B cell (primary cell): ENCODE measurements around the gene IGFL2. TPM values are rescaled to one million over a fixed set of nuclear protein-coding genes. Genes with fewer than 3 reads are reported as not detected.
"Not testable (repeated sequence)": the region's sequence is repeated elsewhere in the genome, so short reads cannot be mapped to it uniquely, and the experiment has no call there.

ENCODE experiments used
- ATAC-seq: fragments of 200-7000 bp; cut with Tn5 transposase; one replicate; pipeline ENCODE4 v1.10.0; 2021; ENCODE audit warnings: low read depth, mild to moderate bottlenecking, moderate number of reproducible peaks, moderate library complexity
- CTCF ChIA-PET: fragments of 350-600 bp; sonication (Branson Sonifier 250); formaldehyde crosslinking; loops from one replicate; lab custom pipeline; 2021; ENCODE audit warnings: antibody characterized with exemption, inconsistent platforms; lab: Charles Lee
- POLR2A ChIA-PET: fragments of 350-600 bp; sonication (Branson Sonifier 250); formaldehyde crosslinking; loops from one replicate; lab custom pipeline; 2021; ENCODE audit warnings: antibody characterized with exemption; lab: Charles Lee
- DNase-seq: peaks from one replicate; pipeline ENCODE4 v3.0.0; 2013
- H2AFZ ChIP-seq: 2 replicates; pipeline ENCODE4 v1.6.1; 2012; ENCODE audit warnings: mild to moderate bottlenecking, low read depth, low read length; ENCODE audit not compliant: insufficient read depth, poor library complexity, severe bottlenecking
- H3K27ac ChIP-seq, 2 donors: 1 replicate in 1 of 2; 2 replicates in 1 of 2; pipeline ENCODE4 v1.5.1; 2012 to 2013; ENCODE audit warnings: low read length in 2 of 2, mild to moderate bottlenecking in 2 of 2, moderate library complexity in 1 of 2
- H3K27me3 ChIP-seq, 4 experiments: fragments of 200-600 bp in 1 of 4; sonication (generic) in 1 of 4; replicated peaks in 1 of 4; 1 replicate in 2 of 4; 2 replicates in 2 of 4; pipeline versions ENCODE4 v1.6.1 to v1.7.0; 2013 to 2016; ENCODE audit warnings: low read length in 3 of 4, mild to moderate bottlenecking in 2 of 4, mixed read lengths in 1 of 4, moderate library complexity in 1 of 4; ENCODE audit not compliant: insufficient read depth in 4 of 4, control insufficient read depth in 3 of 4; ENCODE audit errors: control extremely low read depth in 1 of 4
- H3K36me3 ChIP-seq, 2 experiments: replicated peaks in 1 of 2; 1 replicate in 1 of 2; 2 replicates in 1 of 2; pipeline versions ENCODE4 v1.6.1 to v1.7.1; 2013; ENCODE audit warnings: low read length in 1 of 2; ENCODE audit not compliant: insufficient read depth in 2 of 2, control insufficient read depth in 1 of 2; ENCODE audit errors: control extremely low read depth in 1 of 2, extremely low read depth in 1 of 2
- H3K4me1 ChIP-seq, 2 donors: fragments of 200-600 bp in 1 of 2; sonication (generic) in 1 of 2; 1 replicate in 1 of 2; 2 replicates in 1 of 2; pipeline versions ENCODE4 v1.5.1 to v1.6.1; 2013 to 2017; ENCODE audit warnings: low read length in 2 of 2; ENCODE audit not compliant: control insufficient read depth in 2 of 2, insufficient read depth in 2 of 2
- H3K4me2 ChIP-seq: replicated peaks from 2 replicates; pipeline ENCODE3; 2012; ENCODE audit warnings: mild to moderate bottlenecking, low read depth, low read length; ENCODE audit not compliant: poor library complexity, severe bottlenecking
- H3K4me3 ChIP-seq, 5 experiments: fragments of 200-600 bp in 1 of 5; sonication (generic) in 1 of 5; 1 replicate in 3 of 5; 2 replicates in 2 of 5; pipeline versions ENCODE4 v1.5.1 to v1.7.0; 2011 to 2016; ENCODE audit warnings: low read length in 4 of 5, mild to moderate bottlenecking in 4 of 5, low read depth in 2 of 5, control low read depth in 1 of 5, moderate library complexity in 1 of 5; ENCODE audit not compliant: insufficient read depth in 1 of 5; ENCODE audit errors: control extremely low read depth in 1 of 5, extremely low read depth in 1 of 5
- H3K79me2 ChIP-seq: fragments of 200-600 bp; sonication (generic); one replicate; pipeline ENCODE4 v1.6.0; 2016; ENCODE audit warnings: low read length; ENCODE audit not compliant: control insufficient read depth, insufficient read depth
- H3K9ac ChIP-seq: fragments of 200-600 bp; sonication (generic); 2 replicates; pipeline ENCODE4 v1.6.1; 2017; ENCODE audit warnings: mild to moderate bottlenecking, low read length, moderate library complexity
- H3K9me3 ChIP-seq, 3 donors: one replicate each; pipeline versions ENCODE4 v1.6.1 to v1.7.1; 2013; ENCODE audit warnings: low read length in 2 of 3; ENCODE audit not compliant: control insufficient read depth in 2 of 3, insufficient read depth in 1 of 3; ENCODE audit errors: control extremely low read depth in 1 of 3
- H4K20me1 ChIP-seq: 2 replicates; pipeline ENCODE4 v1.6.0; 2012; ENCODE audit warnings: mild to moderate bottlenecking, low read length; ENCODE audit not compliant: insufficient read depth, control insufficient read depth, poor library complexity, severe bottlenecking
- H3K27ac Mint-ChIP-seq: one replicate; pipeline ENCODE4 v1.8.0; 2021; ENCODE audit warnings: mixed read lengths
- H3K27me3 Mint-ChIP-seq: one replicate; pipeline ENCODE4 v1.8.0; 2021; ENCODE audit warnings: mixed read lengths
- H3K4me1 Mint-ChIP-seq: one replicate; pipeline ENCODE4 v1.8.0; 2021; ENCODE audit warnings: mixed read lengths
- H3K4me3 Mint-ChIP-seq: one replicate; pipeline ENCODE4 v1.8.0; 2021; ENCODE audit warnings: mixed read lengths
- H3K9me3 Mint-ChIP-seq: one replicate; pipeline ENCODE4 v1.8.0; 2022; ENCODE audit warnings: mixed read lengths; ENCODE audit not compliant: insufficient read depth
- CTCF ChIP-seq: fragments of 200-600 bp; IDR thresholded peaks from one replicate; pipeline ENCODE4 v1.8.0; 2022; ENCODE audit warnings: antibody characterized with exemption, mild to moderate bottlenecking
- EZH2 ChIP-seq: IDR thresholded peaks from 2 replicates; pipeline ENCODE4 v1.6.1; 2012; ENCODE audit warnings: borderline replicate concordance, low read depth, mild to moderate bottlenecking, moderate library complexity, low read length; ENCODE audit not compliant: insufficient read depth, poor library complexity, severe bottlenecking
- WGBS: methylation state at CpG from one replicate; pipeline ENCODE4 v1.1.5; 2013; ENCODE audit warnings: missing lambda C conversion rate; ENCODE audit not compliant: insufficient coverage; 5-methylcytosine and 5-hydroxymethylcytosine counted together
- intact Hi-C: fragments of 100-400 bp; cut with micrococcal nuclease; formaldehyde crosslinking; loops from one replicate; pipeline ENCODE4 v1.10.0; 2022
- polyA plus RNA-seq: library from polyadenylated mRNA; depleted of rRNA; stranded (reverse); fragments of >200 nt; gene quantifications from 2 replicates; pipeline ENCODE4 v1.2.3, GENCODE V29; 2012
- total RNA-seq, 2 donors: library from RNA; stranded (reverse); fragments of 120-200 nt in 1 of 2; gene quantifications; 1 replicate in 1 of 2; 2 replicates in 1 of 2; pipeline versions ENCODE4 v1.2.3 to v1.2.4, GENCODE V29; 2013 to 2022

Gene IGFL2
- total and polyA plus RNA-seq, 2 donors (not counting 1 experiment from before 2014, with no cell fraction given) = not detected

- Histone ChIP-seq H3K4me3 (no peak overlapping the region), H3K79me2 (no peaks in the 10 kb centered on the region), H3K36me3 (no peaks in the 10 kb centered on the region), H3K9me3 (no peaks in the 10 kb centered on the region), H3K9ac (no peak overlapping the region), H3K4me2 (no peak overlapping the region), H4K20me1 (no peaks in the 10 kb centered on the region), H3K4me1 (no peaks in the 10 kb centered on the region), H3K27me3 (peaks cover 0 to 27% (median 7%) of the 10 kb centered on the region in 4 experiments), H2AFZ (no peak overlapping the region), H3K27ac (no peak overlapping the region)
- intact Hi-C loops = no loop called here
- ChIA-PET CTCF (interaction anchor here (0.8 to 1.6 kb wide), 5 partner anchors 10 to 163 kb away, joined by 3 to 6 read pairs (median 5); no protein-coding TSS in a partner anchor), POLR2A (no interaction called here)
- WGBS = 60% methylated on average over 2 of the region's 3 CpGs
- Mint-ChIP-seq H3K4me1 (no peaks in the 10 kb centered on the region), H3K27me3 (peaks cover 61% of the 10 kb centered on the region), H3K9me3 (no peaks in the 10 kb centered on the region), H3K27ac (no peak overlapping the region), H3K4me3 (no peak overlapping the region)
- TF ChIP-seq EZH2 (no peak), CTCF (no peak)
- ATAC-seq (no peak), DNase-seq (no peak)
Observed at GRCh38 chr19:46191972-46192371, 43.9 kb downstream of the IGFL2 start.

- DNase-seq, H3K9me3 ChIP-seq, intact Hi-C loops, H3K79me2 ChIP-seq, H4K20me1 ChIP-seq, H3K4me1 ChIP-seq, H3K9me3 Mint-ChIP-seq, H3K27ac Mint-ChIP-seq, H2AFZ ChIP-seq, H3K4me3 ChIP-seq, H3K27ac ChIP-seq, H3K4me3 Mint-ChIP-seq, H3K9ac ChIP-seq, H3K4me2 ChIP-seq, ATAC-seq, POLR2A ChIA-PET, H3K4me1 Mint-ChIP-seq, H3K36me3 ChIP-seq: not testable (repeated sequence)
- CTCF ChIA-PET = interaction anchor here (1.5 to 1.6 kb wide), 2 partner anchors 150 to 164 kb away, joined by 3 to 6 read pairs; no protein-coding TSS in a partner anchor
- WGBS = 100% methylated on average over 1 of the region's 5 CpGs
- H3K27me3 ChIP-seq = peaks cover 0 to 28% (median 7%) of the 10 kb centered on the region in 4 experiments
- peaks cover 67% of the 10 kb centered on the region for H3K27me3 Mint-ChIP-seq
Observed at GRCh38 chr19:46192626-46192991, 44.6 kb downstream of the IGFL2 start.
